Trophoblast cell (in vitro differentiated cells and primary cell): ENCODE measurements around the gene SRSF3.
"Not testable (repeated sequence)": the region's sequence is repeated elsewhere in the genome, so short reads cannot be mapped to it uniquely, and the experiment has no call there.

Experiments used
- DNase-seq, 2 donors: peaks; one replicate each; pipeline ENCODE4 v3.0.0-alpha.2; 2016
- H2AFZ ChIP-seq: 2 replicates; pipeline ENCODE4 v1.6.1; 2013; ENCODE audit warnings: low read length, moderate library complexity, mild to moderate bottlenecking; ENCODE audit not compliant: insufficient read depth, poor library complexity
- H2AK5ac ChIP-seq: 2 replicates; pipeline ENCODE4 v1.6.1; 2013; ENCODE audit warnings: mild to moderate bottlenecking, low read length
- H2BK120ac ChIP-seq: 2 replicates; pipeline ENCODE4 v1.6.1; 2013; ENCODE audit warnings: low read length, mild to moderate bottlenecking, moderate library complexity; ENCODE audit not compliant: insufficient read depth, poor library complexity
- H2BK12ac ChIP-seq: 2 replicates; pipeline ENCODE4 v1.6.1; 2013; ENCODE audit warnings: mild to moderate bottlenecking, low read length, moderate library complexity
- H2BK5ac ChIP-seq: 2 replicates; pipeline ENCODE4 v1.6.1; 2013; ENCODE audit warnings: low read length, low read depth, moderate library complexity, mild to moderate bottlenecking; ENCODE audit not compliant: poor library complexity
- H3K14ac ChIP-seq: 2 replicates; pipeline ENCODE4 v1.6.1; 2013; ENCODE audit warnings: mild to moderate bottlenecking, low read length
- H3K18ac ChIP-seq: 2 replicates; pipeline ENCODE4 v1.6.1; 2013; ENCODE audit warnings: mild to moderate bottlenecking, low read length
- H3K23ac ChIP-seq: 2 replicates; pipeline ENCODE4 v1.6.1; 2013; ENCODE audit warnings: low read length
- H3K27ac ChIP-seq: 2 replicates; pipeline ENCODE4 v1.5.1; 2013; ENCODE audit warnings: low read depth, mild to moderate bottlenecking, inconsistent platforms, low read length, moderate library complexity
- H3K27me3 ChIP-seq: 2 replicates; pipeline ENCODE4 v1.6.1; 2013; ENCODE audit warnings: inconsistent platforms, mild to moderate bottlenecking, low read length, moderate library complexity; ENCODE audit not compliant: insufficient read depth
- H3K36me3 ChIP-seq, 2 experiments: 1 replicate in 1 of 2; 2 replicates in 1 of 2; pipeline ENCODE4 v1.6.1; 2013; ENCODE audit warnings: low read length in 2 of 2, mild to moderate bottlenecking in 2 of 2, moderate library complexity in 1 of 2; ENCODE audit not compliant: insufficient read depth in 2 of 2, control insufficient read depth in 1 of 2
- H3K4ac ChIP-seq: 2 replicates; pipeline ENCODE4 v1.6.1; 2013; ENCODE audit warnings: low read depth, mild to moderate bottlenecking, low read length, moderate library complexity
- H3K4me1 ChIP-seq, 2 experiments: 1 replicate in 1 of 2; 2 replicates in 1 of 2; pipeline ENCODE4 v1.6.1; 2013; ENCODE audit warnings: low read length in 2 of 2, mild to moderate bottlenecking in 2 of 2, moderate library complexity in 1 of 2; ENCODE audit not compliant: insufficient read depth in 2 of 2, control insufficient read depth in 1 of 2
- H3K4me2 ChIP-seq: 2 replicates; pipeline ENCODE4 v1.6.1; 2013; ENCODE audit warnings: inconsistent platforms, mild to moderate bottlenecking, low read length, moderate library complexity
- H3K4me3 ChIP-seq: 2 replicates; pipeline ENCODE4 v1.5.1; 2013; ENCODE audit warnings: mild to moderate bottlenecking, low read depth, low read length, inconsistent platforms
- H3K79me1 ChIP-seq: one replicate; pipeline ENCODE4 v1.6.1; 2013; ENCODE audit warnings: low read length
- H3K79me2 ChIP-seq: 2 replicates; pipeline ENCODE4 v1.6.1; 2013; ENCODE audit warnings: low read length, mild to moderate bottlenecking; ENCODE audit not compliant: control insufficient read depth, insufficient read depth, poor library complexity
- H3K9ac ChIP-seq: 2 replicates; pipeline ENCODE4 v1.6.1; 2013; ENCODE audit warnings: mild to moderate bottlenecking, low read length
- H3K9me3 ChIP-seq: 2 replicates; pipeline ENCODE4 v1.6.1; 2013; ENCODE audit warnings: low read depth, mild to moderate bottlenecking, control low read depth, inconsistent platforms, low read length; ENCODE audit not compliant: insufficient read depth
- H4K12ac ChIP-seq: 2 replicates; pipeline ENCODE4 v1.6.1; 2013; ENCODE audit warnings: low read depth, mild to moderate bottlenecking, low read length, moderate library complexity
- H4K8ac ChIP-seq: 2 replicates; pipeline ENCODE4 v1.6.1; 2013; ENCODE audit warnings: low read depth, mild to moderate bottlenecking, low read length, moderate library complexity
- H4K91ac ChIP-seq: one replicate; pipeline ENCODE4 v1.6.1; 2013; ENCODE audit warnings: low read depth, mild to moderate bottlenecking, low read length, moderate library complexity
- WGBS: extraction: QIAGEN DNeasy Blood & Tissue Kit; methylation state at CpG from one replicate; pipeline ENCODE4 v1.1.7; 2013; ENCODE audit warnings: missing lambda C conversion rate; ENCODE audit not compliant: insufficient read length, insufficient coverage; ENCODE audit errors: extremely low coverage; 5-methylcytosine and 5-hydroxymethylcytosine counted together

The SRSF3 gene

DNA sequence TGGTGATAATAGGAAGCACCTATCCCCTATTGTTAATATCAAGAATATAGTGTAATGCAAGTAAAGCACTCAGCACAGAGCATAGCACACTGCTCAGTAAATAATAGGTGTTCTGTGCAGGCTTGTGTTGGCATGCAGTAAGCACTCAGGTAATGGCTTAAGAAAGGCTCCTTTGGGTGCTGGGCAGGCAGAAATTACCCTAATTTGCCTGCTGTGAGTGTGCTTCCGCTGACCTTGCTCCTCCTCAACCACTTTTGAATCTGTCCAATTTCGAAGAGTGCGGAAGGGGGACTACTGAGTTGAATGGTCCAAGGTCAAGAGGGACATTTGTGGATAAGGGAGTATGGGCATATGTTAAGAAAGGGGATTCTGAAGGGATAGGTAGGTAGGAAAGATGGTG, 15.4 kb downstream of the SRSF3 start:
- Histone ChIP-seq H3K79me1 (no peaks in the 10 kb centered on the region), H4K12ac (no peak overlapping the region), H4K91ac (no peak overlapping the region), H2BK12ac (no peak overlapping the region), H3K4me3 (no peak overlapping the region), H3K36me3 (peaks cover 32 to 56% of the 10 kb centered on the region in 2 experiments), H2AFZ (no peak overlapping the region), H4K8ac (no peak overlapping the region), H3K9ac (no peak overlapping the region), H3K27ac (no peak overlapping the region), H3K27me3 (no peaks in the 10 kb centered on the region), H3K4me2 (no peak overlapping the region), H3K4me1 (no peaks in the 10 kb centered on the region), H3K4ac (no peak overlapping the region), H3K79me2 (no peaks in the 10 kb centered on the region), H3K14ac (no peak overlapping the region), H2AK5ac (no peak overlapping the region), H2BK5ac (no peak overlapping the region), H3K23ac (no peak overlapping the region), H2BK120ac (no peak overlapping the region), H3K18ac (no peak overlapping the region), H3K9me3 (no peaks in the 10 kb centered on the region)
- no CpG with 5 or more reads among the region's 3 CpGs for WGBS
- DNase-seq, result no peak

DNA sequence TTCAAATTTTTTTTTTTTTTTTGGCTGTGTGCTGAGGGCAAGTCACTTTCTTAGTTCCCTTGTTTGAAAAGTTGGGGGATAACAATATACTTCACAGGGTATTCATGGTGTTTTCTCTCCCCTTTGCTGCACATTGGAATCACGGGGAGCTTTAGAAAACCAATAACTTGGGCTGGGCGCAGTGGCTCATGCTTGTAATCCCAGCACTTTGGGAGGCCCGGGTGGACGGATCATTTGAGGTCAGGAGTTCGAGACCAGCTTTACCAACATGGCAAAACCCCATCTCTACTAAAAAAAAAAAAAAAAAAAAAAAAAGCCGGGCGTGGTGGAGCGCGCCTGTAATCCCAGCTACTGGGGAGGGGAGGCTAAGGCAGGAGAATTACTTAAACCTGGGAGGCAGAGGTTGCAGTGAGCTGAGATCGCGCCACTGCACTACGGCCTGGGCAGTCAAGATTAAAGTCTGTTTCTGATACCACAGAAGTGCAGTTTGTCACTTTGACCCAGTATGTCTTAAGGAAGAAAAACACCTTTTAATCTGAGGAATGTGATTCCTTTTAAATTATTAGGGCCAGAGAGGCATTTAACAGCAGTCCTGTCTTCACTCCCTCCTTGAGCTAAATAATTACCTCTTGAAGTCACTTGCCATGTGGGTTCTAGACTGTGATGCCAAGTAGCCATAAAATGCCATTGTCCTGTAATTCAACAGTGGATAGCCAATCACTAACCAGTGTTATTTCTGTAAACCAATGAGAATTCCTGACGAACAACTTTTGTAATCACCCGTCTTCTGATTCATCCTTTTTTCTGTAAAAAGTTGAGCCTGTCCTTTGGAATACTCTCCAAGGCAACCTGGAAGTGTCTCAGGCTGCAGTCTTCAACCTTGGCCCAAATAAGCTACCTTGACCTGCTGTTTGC, 16.1 kb downstream of the SRSF3 start:
- Histone ChIP-seq H3K4me1 (no peaks in the 10 kb centered on the region), H2BK120ac (no peak overlapping the region), H3K9me3 (no peaks in the 10 kb centered on the region), H3K79me2 (no peaks in the 10 kb centered on the region), H3K27ac (no peak overlapping the region), H3K4ac (no peak overlapping the region), H2BK5ac (no peak overlapping the region), H3K27me3 (no peaks in the 10 kb centered on the region), H3K4me2 (no peak overlapping the region), H3K23ac (no peak overlapping the region), H4K8ac (no peak overlapping the region), H3K79me1 (no peaks in the 10 kb centered on the region), H2AFZ (no peak overlapping the region), H3K4me3 (no peak overlapping the region), H3K18ac (no peak overlapping the region), H3K14ac (no peak overlapping the region), H4K12ac (no peak overlapping the region), H3K9ac (no peak overlapping the region), H3K36me3 (peaks cover 28 to 52% of the 10 kb centered on the region in 2 experiments), H2AK5ac (no peak overlapping the region), H4K91ac (no peak overlapping the region), H2BK12ac (no peak overlapping the region)
- peak in 1 of 2 donors; percentile 65 for DNase-seq
- no CpG with 5 or more reads among the region's 14 CpGs for WGBS

DNA sequence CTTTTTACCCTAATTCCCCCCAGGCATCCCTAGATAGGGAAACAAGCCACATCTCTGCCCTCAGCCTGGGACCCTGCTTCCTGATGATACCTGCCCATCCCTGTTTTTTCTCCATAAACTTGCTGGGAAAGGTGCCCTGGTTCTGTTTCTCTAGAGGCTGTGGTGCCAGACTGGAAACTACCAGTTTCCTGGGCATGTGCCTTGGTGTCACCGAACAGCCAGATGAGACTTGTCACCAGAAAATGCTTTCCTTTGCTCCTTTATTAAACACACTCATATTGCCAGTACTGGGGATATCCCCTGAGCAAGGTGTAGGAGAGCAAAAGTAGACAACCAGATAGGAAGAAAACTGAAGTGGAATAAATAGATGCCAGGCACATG, 16.8 kb downstream of the SRSF3 start:
- H3K23ac ChIP-seq, result no peak overlapping the region
- H3K4me1 ChIP-seq, result no peaks in the 10 kb centered on the region
- H3K27me3 ChIP-seq, result no peaks in the 10 kb centered on the region
- no CpG with 5 or more reads among the region's 1 CpG for WGBS
- no peaks in the 10 kb centered on the region for H3K79me2 ChIP-seq
- H3K18ac ChIP-seq, result no peak overlapping the region
- H2AFZ ChIP-seq, result no peak overlapping the region
- no peak overlapping the region for H3K9ac ChIP-seq
- H3K36me3 ChIP-seq, result peaks cover 27 to 50% of the 10 kb centered on the region in 2 experiments
- no peaks in the 10 kb centered on the region for H3K9me3 ChIP-seq
- no peak overlapping the region for H2BK12ac ChIP-seq
- no peaks in the 10 kb centered on the region for H3K79me1 ChIP-seq
- no peak overlapping the region for H2BK5ac ChIP-seq
- H2AK5ac ChIP-seq, result no peak overlapping the region
- no peak overlapping the region for H2BK120ac ChIP-seq
- no peak for DNase-seq
- H4K8ac ChIP-seq, result no peak overlapping the region
- no peak overlapping the region for H3K14ac ChIP-seq
- no peak overlapping the region for H3K4me3 ChIP-seq
- no peak overlapping the region for H4K91ac ChIP-seq
- H3K27ac ChIP-seq, result no peak overlapping the region
- H4K12ac ChIP-seq, result no peak overlapping the region
- H3K4ac ChIP-seq, result no peak overlapping the region
- H3K4me2 ChIP-seq, result no peak overlapping the region

DNA sequence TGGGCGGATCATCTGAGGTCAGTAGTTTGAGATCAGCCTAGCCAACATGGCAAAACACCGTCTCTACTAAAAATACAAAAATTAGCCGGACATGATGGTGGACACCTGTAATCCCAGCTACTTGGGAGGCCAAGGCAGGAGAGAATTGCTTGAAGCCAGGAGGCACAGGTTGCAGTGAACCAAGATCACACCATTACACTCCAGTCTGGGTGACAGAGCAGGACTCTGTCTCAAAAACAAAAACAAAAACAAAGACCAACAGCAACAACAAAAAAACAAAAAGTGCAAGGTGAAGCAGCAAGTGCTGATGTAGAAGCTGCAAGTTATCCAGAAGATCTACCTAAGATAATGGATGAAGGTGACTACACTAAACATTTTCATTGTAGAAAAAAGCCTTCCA, 17.5 kb downstream of the SRSF3 start:
- H3K36me3 ChIP-seq, result peaks cover 21 to 44% of the 10 kb centered on the region in 2 experiments
- H3K27ac ChIP-seq, H4K8ac ChIP-seq, H2BK5ac ChIP-seq, H2BK12ac ChIP-seq, H3K4me1 ChIP-seq, H2AFZ ChIP-seq, H4K12ac ChIP-seq, H2AK5ac ChIP-seq, H2BK120ac ChIP-seq, H3K27me3 ChIP-seq, H3K79me2 ChIP-seq, H4K91ac ChIP-seq, H3K79me1 ChIP-seq, DNase-seq, H3K18ac ChIP-seq, H3K4ac ChIP-seq, H3K4me2 ChIP-seq, H3K14ac ChIP-seq, H3K9ac ChIP-seq, H3K9me3 ChIP-seq, H3K23ac ChIP-seq, H3K4me3 ChIP-seq: not testable (repeated sequence)
- no CpG with 5 or more reads among the region's 3 CpGs for WGBS
